ENCODE results near the gene UGP2.
A peak's percentile ranks its signal among the peaks of the same experiment; 100 is the strongest.

The UGP2 gene

GRCh38 chr2:63818271-63818670 is 23.4 kb upstream of the UGP2 start:
- Histone ChIP-seq H3K14ac (ENCODE audit: low read length) (no peak overlapping the region), H2AK5ac (ENCODE audit: low read length) (no peak overlapping the region), H4K8ac (ENCODE audit: low read depth, low read length) (no peak overlapping the region), H3K4ac (ENCODE audit: low read depth, low read length) (no peak overlapping the region), H4K12ac (ENCODE audit: low read depth, low read length) (no peak overlapping the region), H2AFZ (ENCODE audit: insufficient read depth, low read length, poor library complexity) (no peak overlapping the region), H3K18ac (ENCODE audit: low read length) (no peak overlapping the region), H4K91ac (ENCODE audit: low read depth, low read length) (no peak overlapping the region), H3K79me1 (ENCODE audit: low read length) (peaks cover 2% of the 10 kb centered on the region), H3K27ac (ENCODE audit: low read depth, low read length) (no peak overlapping the region), H2BK5ac (ENCODE audit: low read depth, low read length, poor library complexity) (no peak overlapping the region), H2BK12ac (ENCODE audit: low read length) (no peak overlapping the region), H3K36me3 (ENCODE audit: control insufficient read depth in 1 of 2, insufficient read depth in 2 of 2, low read length in 2 of 2) (no peaks in the 10 kb centered on the region), H3K27me3 (ENCODE audit: insufficient read depth, low read length) (no peaks in the 10 kb centered on the region), H3K4me2 (ENCODE audit: low read length) (no peak overlapping the region), H3K4me3 (ENCODE audit: low read depth, low read length) (no peak overlapping the region), H3K9ac (ENCODE audit: low read length) (no peak overlapping the region), H3K9me3 (ENCODE audit: insufficient read depth, low read depth, low read length) (no peaks in the 10 kb centered on the region), H2BK120ac (ENCODE audit: insufficient read depth, low read length, poor library complexity) (no peak overlapping the region), H3K79me2 (ENCODE audit: control insufficient read depth, insufficient read depth, low read length, poor library complexity) (no peaks in the 10 kb centered on the region), H3K4me1 (ENCODE audit: control insufficient read depth in 1 of 2, insufficient read depth in 2 of 2, low read length in 2 of 2) (no peaks in the 10 kb centered on the region), H3K23ac (ENCODE audit: low read length) (no peak overlapping the region)
- DNase-seq: no peak
- WGBS (ENCODE audit: extremely low coverage, insufficient coverage, insufficient read length): no CpG with 5 or more reads among the region's 2 CpGs

- no peaks in the 10 kb centered on the region for H3K4me1 ChIP-seq (ENCODE audit: control insufficient read depth in 1 of 2, insufficient read depth in 2 of 2, low read length in 2 of 2)
- no peak overlapping the region for H2BK12ac ChIP-seq (ENCODE audit: low read length)
- no peak overlapping the region for H2AK5ac ChIP-seq (ENCODE audit: low read length)
- no peak overlapping the region for H4K12ac ChIP-seq (ENCODE audit: low read depth, low read length)
- no peak overlapping the region for H2BK120ac ChIP-seq (ENCODE audit: insufficient read depth, low read length, poor library complexity)
- H3K4me2 ChIP-seq (ENCODE audit: low read length): no peak overlapping the region
- no CpG with 5 or more reads among the region's 3 CpGs for WGBS (ENCODE audit: extremely low coverage, insufficient coverage, insufficient read length)
- no peaks in the 10 kb centered on the region for H3K36me3 ChIP-seq (ENCODE audit: control insufficient read depth in 1 of 2, insufficient read depth in 2 of 2, low read length in 2 of 2)
- no peak overlapping the region for H3K14ac ChIP-seq (ENCODE audit: low read length)
- H3K18ac ChIP-seq (ENCODE audit: low read length): no peak overlapping the region
- no peak overlapping the region for H3K4ac ChIP-seq (ENCODE audit: low read depth, low read length)
- no peaks in the 10 kb centered on the region for H3K27me3 ChIP-seq (ENCODE audit: insufficient read depth, low read length)
- H2BK5ac ChIP-seq (ENCODE audit: low read depth, low read length, poor library complexity): no peak overlapping the region
- H3K9me3 ChIP-seq (ENCODE audit: insufficient read depth, low read depth, low read length): no peaks in the 10 kb centered on the region
- H3K4me3 ChIP-seq (ENCODE audit: low read depth, low read length): no peak overlapping the region
- no peak overlapping the region for H3K23ac ChIP-seq (ENCODE audit: low read length)
- H2AFZ ChIP-seq (ENCODE audit: insufficient read depth, low read length, poor library complexity): no peak overlapping the region
- no peak overlapping the region for H4K91ac ChIP-seq (ENCODE audit: low read depth, low read length)
- no peak overlapping the region for H4K8ac ChIP-seq (ENCODE audit: low read depth, low read length)
- no peak overlapping the region for H3K27ac ChIP-seq (ENCODE audit: low read depth, low read length)
- no peak for DNase-seq
- no peaks in the 10 kb centered on the region for H3K79me2 ChIP-seq (ENCODE audit: control insufficient read depth, insufficient read depth, low read length, poor library complexity)
- H3K9ac ChIP-seq (ENCODE audit: low read length): no peak overlapping the region
- H3K79me1 ChIP-seq (ENCODE audit: low read length): peaks cover 2% of the 10 kb centered on the region
Observed at GRCh38 chr2:63819256-63819655, 22.4 kb upstream of the UGP2 start.

GRCh38 chr2:63819765-63820717 is 21.7 kb upstream of the UGP2 start:
- Histone ChIP-seq H4K8ac (ENCODE audit: low read depth, low read length) (peak overlapping the region; percentile 7), H3K4me2 (ENCODE audit: low read length) (no peak overlapping the region), H3K27me3 (ENCODE audit: insufficient read depth, low read length) (no peaks in the 10 kb centered on the region), H3K14ac (ENCODE audit: low read length) (no peak overlapping the region), H3K79me1 (ENCODE audit: low read length) (peaks cover 2% of the 10 kb centered on the region), H3K9me3 (ENCODE audit: insufficient read depth, low read depth, low read length) (no peaks in the 10 kb centered on the region), H2BK5ac (ENCODE audit: low read depth, low read length, poor library complexity) (no peak overlapping the region), H2BK12ac (ENCODE audit: low read length) (no peak overlapping the region), H3K27ac (ENCODE audit: low read depth, low read length) (no peak overlapping the region), H3K4me3 (ENCODE audit: low read depth, low read length) (no peak overlapping the region), H3K4ac (ENCODE audit: low read depth, low read length) (no peak overlapping the region), H3K9ac (ENCODE audit: low read length) (no peak overlapping the region), H2AK5ac (ENCODE audit: low read length) (no peak overlapping the region), H3K4me1 (ENCODE audit: control insufficient read depth in 1 of 2, insufficient read depth in 2 of 2, low read length in 2 of 2) (no peaks in the 10 kb centered on the region), H4K12ac (ENCODE audit: low read depth, low read length) (no peak overlapping the region), H4K91ac (ENCODE audit: low read depth, low read length) (peak overlapping the region; percentile 14), H3K23ac (ENCODE audit: low read length) (no peak overlapping the region), H2BK120ac (ENCODE audit: insufficient read depth, low read length, poor library complexity) (no peak overlapping the region), H3K18ac (ENCODE audit: low read length) (no peak overlapping the region), H3K79me2 (ENCODE audit: control insufficient read depth, insufficient read depth, low read length, poor library complexity) (no peaks in the 10 kb centered on the region), H3K36me3 (ENCODE audit: control insufficient read depth in 1 of 2, insufficient read depth in 2 of 2, low read length in 2 of 2) (no peaks in the 10 kb centered on the region), H2AFZ (ENCODE audit: insufficient read depth, low read length, poor library complexity) (no peak overlapping the region)
- peak in 1 of 2 donors; percentile 18 for DNase-seq
- no CpG with 5 or more reads among the region's 6 CpGs for WGBS (ENCODE audit: extremely low coverage, insufficient coverage, insufficient read length)

- Histone ChIP-seq H3K9me3 (ENCODE audit: insufficient read depth, low read depth, low read length) (no peaks in the 10 kb centered on the region), H3K27ac (ENCODE audit: low read depth, low read length) (no peak overlapping the region), H3K36me3 (ENCODE audit: control insufficient read depth in 1 of 2, insufficient read depth in 2 of 2, low read length in 2 of 2) (no peaks in the 10 kb centered on the region), H2AFZ (ENCODE audit: insufficient read depth, low read length, poor library complexity) (no peak overlapping the region), H3K23ac (ENCODE audit: low read length) (no peak overlapping the region), H3K27me3 (ENCODE audit: insufficient read depth, low read length) (no peaks in the 10 kb centered on the region), H2BK12ac (ENCODE audit: low read length) (no peak overlapping the region), H3K4me3 (ENCODE audit: low read depth, low read length) (no peak overlapping the region), H2BK5ac (ENCODE audit: low read depth, low read length, poor library complexity) (no peak overlapping the region), H3K79me1 (ENCODE audit: low read length) (peaks cover 2% of the 10 kb centered on the region), H3K4ac (ENCODE audit: low read depth, low read length) (no peak overlapping the region), H3K14ac (ENCODE audit: low read length) (no peak overlapping the region), H3K4me1 (ENCODE audit: control insufficient read depth in 1 of 2, insufficient read depth in 2 of 2, low read length in 2 of 2) (peaks cover 0 to 2% of the 10 kb centered on the region in 2 experiments), H4K8ac (ENCODE audit: low read depth, low read length) (no peak overlapping the region), H3K18ac (ENCODE audit: low read length) (no peak overlapping the region), H2AK5ac (ENCODE audit: low read length) (no peak overlapping the region), H4K12ac (ENCODE audit: low read depth, low read length) (no peak overlapping the region), H2BK120ac (ENCODE audit: insufficient read depth, low read length, poor library complexity) (no peak overlapping the region), H3K4me2 (ENCODE audit: low read length) (no peak overlapping the region), H3K9ac (ENCODE audit: low read length) (no peak overlapping the region), H3K79me2 (ENCODE audit: control insufficient read depth, insufficient read depth, low read length, poor library complexity) (no peaks in the 10 kb centered on the region), H4K91ac (ENCODE audit: low read depth, low read length) (no peak overlapping the region)
- no peak for DNase-seq
- WGBS (ENCODE audit: extremely low coverage, insufficient coverage, insufficient read length): no CpG with 5 or more reads among the region's 1 CpG
Observed at GRCh38 chr2:63820969-63821368, 20.7 kb upstream of the UGP2 start.

All from trophoblast cell (in vitro differentiated cells and primary cell).